ENCODE data around the gene CDKAL1.

- no peak for TF ChIP-seq POLR2A (IDR thresholded peaks at IDR 0.05; ENCODE audit: low read depth, low read length)
- TF ChIP-seq, protein P1, sequence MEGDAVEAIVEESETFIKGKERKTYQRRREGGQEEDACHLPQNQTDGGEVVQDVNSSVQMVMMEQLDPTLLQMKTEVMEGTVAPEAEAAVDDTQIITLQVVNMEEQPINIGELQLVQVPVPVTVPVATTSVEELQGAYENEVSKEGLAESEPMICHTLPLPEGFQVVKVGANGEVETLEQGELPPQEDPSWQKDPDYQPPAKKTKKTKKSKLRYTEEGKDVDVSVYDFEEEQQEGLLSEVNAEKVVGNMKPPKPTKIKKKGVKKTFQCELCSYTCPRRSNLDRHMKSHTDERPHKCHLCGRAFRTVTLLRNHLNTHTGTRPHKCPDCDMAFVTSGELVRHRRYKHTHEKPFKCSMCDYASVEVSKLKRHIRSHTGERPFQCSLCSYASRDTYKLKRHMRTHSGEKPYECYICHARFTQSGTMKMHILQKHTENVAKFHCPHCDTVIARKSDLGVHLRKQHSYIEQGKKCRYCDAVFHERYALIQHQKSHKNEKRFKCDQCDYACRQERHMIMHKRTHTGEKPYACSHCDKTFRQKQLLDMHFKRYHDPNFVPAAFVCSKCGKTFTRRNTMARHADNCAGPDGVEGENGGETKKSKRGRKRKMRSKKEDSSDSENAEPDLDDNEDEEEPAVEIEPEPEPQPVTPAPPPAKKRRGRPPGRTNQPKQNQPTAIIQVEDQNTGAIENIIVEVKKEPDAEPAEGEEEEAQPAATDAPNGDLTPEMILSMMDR (IDR thresholded peaks at IDR 0.05; ENCODE audit: extremely low read depth in 1 of 2, insufficient read depth in 1 of 2, low read depth in 1 of 2, low read length in 2 of 2), result no peak
- TF ChIP-seq MAX (IDR thresholded peaks at IDR 0.05; ENCODE audit: insufficient read depth, insufficient read length), result no peak
Measured at GRCh38 chr6:21277601-21278374, 743.5 kb downstream of the CDKAL1 start.
